GM03348 (cell line): ENCODE data around the gene OR4D11.
"Not testable (repeated sequence)": the region's sequence is repeated elsewhere in the genome, so short reads cannot be mapped to it uniquely, and the experiment has no call there.

Experiments
- DNase-seq: peaks from one replicate; pipeline ENCODE4 v3.0.0; 2012; ENCODE audit warnings: low spot score

OR4D11 gene

DNA sequence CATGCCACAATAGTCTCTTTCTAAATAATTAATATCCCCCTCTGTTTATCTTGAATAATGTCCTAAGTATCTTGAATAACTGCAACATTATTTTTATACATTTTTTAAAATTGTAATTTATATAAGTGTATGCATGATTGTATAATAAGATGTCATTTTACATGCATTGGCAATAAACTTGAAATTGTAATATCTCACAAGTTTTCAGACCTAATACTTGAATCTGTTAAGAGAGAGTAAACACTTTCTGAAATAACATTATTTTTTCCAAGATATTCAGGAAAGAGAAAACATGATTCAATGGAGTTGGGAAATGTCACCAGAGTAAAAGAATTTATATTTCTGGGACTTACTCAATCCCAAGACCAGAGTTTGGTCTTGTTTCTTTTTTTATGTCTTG is at the start of gene OR4D11:
Gene OR4D11, plus strand, starts transcription at position 301 of the 400 bp plus-strand sequence. Its CDS starts 0 bp downstream, at position 301.
- DNase-seq: no peak

DNA sequence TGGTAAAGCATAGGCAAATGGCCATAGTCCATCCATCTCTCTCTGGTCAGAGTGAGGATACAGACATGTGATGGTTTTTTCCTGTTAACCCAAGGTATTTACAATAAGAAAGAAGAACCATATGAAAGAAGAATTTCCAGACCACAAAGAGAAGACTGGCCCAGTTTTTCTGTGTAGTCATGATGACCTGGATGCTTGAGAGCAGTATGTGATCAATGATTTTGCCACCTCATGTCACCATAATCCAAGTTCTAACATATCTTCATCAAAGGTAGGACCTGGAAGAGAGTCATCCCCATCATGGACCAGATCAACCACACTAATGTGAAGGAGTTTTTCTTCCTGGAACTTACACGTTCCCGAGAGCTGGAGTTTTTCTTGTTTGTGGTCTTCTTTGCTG is 46.7 kb upstream of the OR4D11 start, which contains the start of gene OR4D6:
Gene OR4D6, plus strand, starts transcription at position 301 of the 400 bp plus-strand sequence. Its CDS starts 0 bp downstream, at position 301.
- DNase-seq: no peak

- DNase-seq: no peak
These were observed 43.5 kb upstream of the OR4D11 start for GRCh38 chr11:59459916-59460315.

DNA sequence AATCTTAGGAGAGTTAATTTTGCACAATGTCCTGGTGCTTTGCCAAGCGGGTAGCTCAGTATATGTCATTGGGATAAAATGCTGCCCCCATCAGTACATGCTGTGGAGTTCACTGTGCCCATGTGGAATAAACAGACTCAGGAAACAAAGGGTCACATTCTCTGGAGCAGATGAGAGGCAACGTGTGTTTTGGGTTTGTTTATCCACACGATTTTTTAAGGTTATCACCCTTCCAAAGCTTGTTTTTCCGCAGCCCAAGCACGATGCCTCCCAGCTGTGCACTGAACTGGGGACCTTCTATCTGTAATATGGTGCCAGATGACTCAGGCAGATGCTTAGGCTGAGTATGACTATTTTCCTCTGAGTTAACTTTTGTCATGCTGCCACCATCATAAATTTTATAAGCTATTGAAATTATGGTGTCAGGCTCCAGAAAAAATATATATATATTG is 40.2 kb upstream of the OR4D11 start:
- DNase-seq: peak; percentile 16

- DNase-seq: no peak
These were observed 30.4 kb upstream of the OR4D11 start, which contains the start of gene OR4D10 for GRCh38 chr11:59473015-59473414. Gene OR4D10 (plus strand): TSS chr11:59473315. CDS start chr11:59477430, 4,115 bp downstream.

GRCh38 chr11:59475176-59475575 is 28.2 kb upstream of the OR4D11 start:
- no peak for DNase-seq

- no peak for DNase-seq
These were observed 23.5 kb upstream of the OR4D11 start for GRCh38 chr11:59479906-59480305.

DNA sequence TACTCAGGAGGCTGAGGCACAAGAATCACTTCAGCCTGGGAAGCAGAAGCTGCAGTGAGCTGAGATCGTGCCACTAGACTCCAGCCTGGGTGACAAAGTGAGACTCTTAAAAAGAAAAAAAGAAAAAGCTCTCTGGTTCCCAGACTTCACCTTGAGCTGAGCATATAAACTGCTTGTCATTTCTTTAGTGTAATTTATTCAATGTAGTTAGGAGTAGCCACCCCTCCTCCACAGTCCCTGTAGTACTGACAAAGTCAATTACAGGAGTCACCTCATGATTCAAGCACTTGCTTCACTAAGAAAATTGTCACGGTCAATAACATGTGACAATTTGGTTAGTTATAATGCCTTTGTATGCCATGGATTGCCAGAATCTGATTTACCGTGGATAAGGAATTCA is 23.0 kb upstream of the OR4D11 start:
- no peak for DNase-seq

DNA sequence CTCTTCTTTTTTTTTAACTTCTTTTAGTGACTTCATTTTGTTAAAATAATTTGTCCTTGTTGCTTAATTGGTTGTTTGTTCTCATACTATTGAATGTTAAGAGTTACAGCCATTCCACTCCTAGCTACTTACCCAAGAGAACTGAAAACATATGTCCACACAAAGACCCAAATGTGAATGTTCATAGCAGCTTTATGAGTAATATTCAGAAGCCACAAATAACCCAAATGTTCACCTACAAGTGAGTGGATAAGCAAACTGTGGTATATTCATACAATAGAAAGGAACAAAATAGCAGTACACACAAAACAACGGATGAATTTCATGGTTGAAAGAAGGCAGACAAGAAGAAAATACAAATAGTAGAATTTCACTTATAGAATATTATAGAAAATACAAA is 1.4 kb upstream of the OR4D11 start:
- no peak for DNase-seq

DNA sequence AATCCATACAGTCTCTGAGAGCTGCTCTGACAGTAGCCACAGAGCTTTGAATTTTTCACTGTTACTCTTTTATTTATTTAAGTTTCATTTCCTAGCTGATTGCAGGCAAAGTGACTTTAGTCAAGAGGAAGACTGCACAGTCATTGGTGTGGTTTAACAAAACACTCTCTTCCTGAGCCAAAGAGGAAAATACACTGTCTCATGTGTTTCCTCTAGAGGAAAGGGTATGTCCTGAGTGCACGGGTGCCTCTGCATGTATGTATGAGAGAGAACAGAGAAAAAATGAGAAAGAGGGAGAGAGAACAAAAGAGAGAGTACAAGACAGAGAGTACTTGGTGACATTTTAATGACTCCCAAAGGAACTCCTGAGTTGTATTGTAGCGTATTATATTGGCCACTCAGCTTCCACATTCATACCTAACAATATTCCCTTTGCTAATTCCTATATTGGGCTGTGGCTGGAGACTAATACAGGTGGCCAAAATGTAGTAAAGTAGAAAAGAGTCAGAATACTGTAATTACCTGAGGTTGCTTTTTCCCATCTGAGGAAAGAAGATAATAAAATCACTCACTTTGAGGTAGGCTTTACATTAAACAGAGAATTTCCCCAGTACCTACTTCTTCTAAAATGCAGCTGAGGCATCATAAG is 7.7 kb downstream of the OR4D11 start, which contains the start of gene OR4D9:
Gene OR4D9, plus strand, starts transcription at position 599 of the 649 bp plus-strand sequence. CDS start 3,374 bp downstream, outside the sequence.
- no peak for DNase-seq

DNA sequence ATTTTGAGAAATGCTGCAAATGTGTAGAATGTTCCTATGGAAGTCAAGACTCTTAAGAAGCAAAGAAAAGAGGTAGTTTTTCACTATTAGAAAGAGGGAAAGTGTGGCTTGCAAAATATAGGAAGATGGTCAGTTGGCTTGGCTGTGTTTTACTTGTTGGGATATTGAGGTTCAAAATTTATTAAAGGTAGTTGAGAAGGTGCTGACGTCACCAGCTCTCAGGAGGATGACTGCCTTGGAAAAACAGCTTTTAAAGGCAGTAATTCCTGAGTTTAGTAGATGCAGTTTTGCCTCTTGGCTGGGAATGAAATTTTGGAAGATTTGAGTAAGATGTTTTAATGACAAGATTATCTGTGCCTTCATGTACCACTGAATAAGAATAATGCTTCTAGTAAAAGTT is 8.3 kb downstream of the OR4D11 start:
- DNase-seq: no peak

GRCh38 chr11:59520139-59520538 is 16.8 kb downstream of the OR4D11 start:
- not testable (repeated sequence) for DNase-seq

- no peak for DNase-seq
These were observed 17.4 kb downstream of the OR4D11 start for GRCh38 chr11:59520741-59521140.

DNA sequence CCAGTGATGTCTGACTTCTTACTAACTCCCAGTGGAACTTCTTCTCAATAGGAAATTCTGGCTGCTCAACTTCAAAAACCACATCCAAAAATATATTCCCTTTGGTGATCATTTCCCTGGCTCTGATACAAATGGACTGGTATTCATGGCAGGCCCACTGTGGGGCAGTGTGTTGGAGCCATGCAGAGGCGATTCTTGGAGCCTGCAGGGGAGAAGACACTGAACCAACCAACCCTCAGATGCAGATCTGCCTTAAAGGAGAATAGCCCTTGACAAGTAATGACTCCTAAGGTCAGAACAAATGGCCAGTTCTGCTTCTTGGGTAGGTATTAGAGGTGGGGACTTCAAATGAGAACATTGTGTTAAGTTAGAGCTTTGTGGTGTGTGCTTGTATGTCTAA is 20.2 kb downstream of the OR4D11 start:
- DNase-seq: no peak

- no peak for DNase-seq
These were observed 25.3 kb downstream of the OR4D11 start for GRCh38 chr11:59528711-59529110.

DNA sequence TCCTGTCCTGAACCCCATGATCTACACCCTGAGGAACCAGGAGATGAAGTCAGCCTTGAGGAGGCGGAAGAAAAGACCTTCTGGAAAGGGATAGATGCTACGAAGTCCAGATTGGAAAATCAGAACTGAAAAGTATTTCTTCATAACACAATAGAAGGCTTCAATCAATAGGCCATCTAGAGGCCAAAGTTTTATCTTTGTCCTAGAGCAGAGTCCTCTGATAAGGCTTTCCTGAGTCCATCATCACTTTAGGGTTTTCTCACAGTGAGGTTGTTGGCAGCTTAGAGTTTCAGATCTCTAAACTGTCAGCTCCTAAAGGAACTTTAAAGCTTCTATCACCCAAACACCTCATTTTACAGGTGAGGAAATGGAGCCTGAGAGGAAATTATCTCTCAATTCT is 29.2 kb downstream of the OR4D11 start:
- DNase-seq: no peak

- no peak for DNase-seq
These were observed 31.3 kb downstream of the OR4D11 start for GRCh38 chr11:59534676-59535075.

GRCh38 chr11:59542142-59542810 is 38.9 kb downstream of the OR4D11 start:
- DNase-seq: no peak

GRCh38 chr11:59543713-59544112 is 40.3 kb downstream of the OR4D11 start:
- not testable (repeated sequence) for DNase-seq

GRCh38 chr11:59544869-59545178 is 41.4 kb downstream of the OR4D11 start:
- no peak for DNase-seq

- DNase-seq: no peak
These were observed 42.0 kb downstream of the OR4D11 start for GRCh38 chr11:59545179-59546020.

- DNase-seq: not testable (repeated sequence)
These were observed 44.4 kb downstream of the OR4D11 start for GRCh38 chr11:59547605-59548308.
